Measurements from ENCODE around the gene ALPK3. TPM values are rescaled to one million over a fixed set of nuclear protein-coding genes. Genes with fewer than 3 reads are reported as not detected.

The ALPK3 gene
- total and polyA plus RNA-seq, 2 experiments from 2014 or later: 3.7 to 29.7 TPM

DNA sequence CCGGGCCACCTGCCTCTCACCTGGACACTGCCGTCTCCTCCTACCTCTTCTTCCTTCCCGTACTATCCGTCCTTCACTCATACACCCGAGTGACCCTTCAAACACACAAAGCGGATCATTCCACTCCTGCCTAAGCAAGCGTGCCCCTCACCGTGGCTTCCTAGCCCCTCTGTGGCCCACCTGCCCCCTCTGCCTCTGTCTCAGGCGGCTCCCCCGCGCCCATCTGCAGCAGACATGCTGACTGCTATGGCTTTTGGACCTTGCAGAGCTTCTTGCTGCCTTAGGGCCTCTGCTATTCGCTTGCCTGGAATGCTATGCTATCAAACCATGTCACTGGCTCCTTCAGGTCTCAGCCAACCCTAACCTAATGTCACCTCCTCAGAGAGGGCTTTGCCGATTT, 105.4 kb downstream of the ALPK3 start:
- H2AFZ ChIP-seq: no peak overlapping the region
- no peak for DNase-seq (ENCODE audit: low spot score)

More for the DNA sequence above, 105.4 kb downstream of the ALPK3 start:
- H3K9me2 ChIP-seq (ENCODE audit: insufficient read depth): no peaks in the 10 kb centered on the region
- no peak overlapping the region for H3K27ac ChIP-seq (ENCODE audit: low read depth)
- no peak overlapping the region for H3K4me3 ChIP-seq
- no peaks in the 10 kb centered on the region for H3K36me3 ChIP-seq (ENCODE audit: insufficient read depth)
- Mint-ChIP-seq H3K27ac (no peak overlapping the region), H3K4me3 (no peak overlapping the region), H3K4me1 (peaks cover 8% of the 10 kb centered on the region; the same call in 1 of the 3 replicates), H3K27me3 (ENCODE audit: insufficient read depth, low read depth, poor library complexity) (no peaks in the 10 kb centered on the region), H3K9me3 (no peaks in the 10 kb centered on the region), H3K36me3 (ENCODE audit: low read depth) (no peaks in the 10 kb centered on the region)
- no peaks in the 10 kb centered on the region; the same call in 1 of the 2 replicates for H3K4me1 ChIP-seq (ENCODE audit: insufficient read depth)
- H3K4me2 ChIP-seq: no peak overlapping the region
- no peak for ATAC-seq
- H3F3A ChIP-seq (replicated peaks; ENCODE audit: low read depth): no peaks in the 10 kb centered on the region
- no peaks in the 10 kb centered on the region for H4K20me1 ChIP-seq (replicated peaks; ENCODE audit: insufficient read depth)
- no peaks in the 10 kb centered on the region for H3K27me3 ChIP-seq (ENCODE audit: insufficient read depth)
- H3K79me2 ChIP-seq (replicated peaks; ENCODE audit: insufficient read depth): no peaks in the 10 kb centered on the region
- TF ChIP-seq CREB1 (CRISPR knock-in tag; IDR thresholded peaks at IDR 0.05; ENCODE audit: low read depth) (no peak), EZH2phosphoT487 (IDR thresholded peaks at IDR 0.05; ENCODE audit: unreplicated experiment) (no peak), JUNB (IDR thresholded peaks at IDR 0.05; ENCODE audit: unreplicated experiment) (no peak), EZH2 (IDR thresholded peaks at IDR 0.05; ENCODE audit: low read depth, unreplicated experiment) (no peak)
- TF ChIP-seq, protein P1, sequence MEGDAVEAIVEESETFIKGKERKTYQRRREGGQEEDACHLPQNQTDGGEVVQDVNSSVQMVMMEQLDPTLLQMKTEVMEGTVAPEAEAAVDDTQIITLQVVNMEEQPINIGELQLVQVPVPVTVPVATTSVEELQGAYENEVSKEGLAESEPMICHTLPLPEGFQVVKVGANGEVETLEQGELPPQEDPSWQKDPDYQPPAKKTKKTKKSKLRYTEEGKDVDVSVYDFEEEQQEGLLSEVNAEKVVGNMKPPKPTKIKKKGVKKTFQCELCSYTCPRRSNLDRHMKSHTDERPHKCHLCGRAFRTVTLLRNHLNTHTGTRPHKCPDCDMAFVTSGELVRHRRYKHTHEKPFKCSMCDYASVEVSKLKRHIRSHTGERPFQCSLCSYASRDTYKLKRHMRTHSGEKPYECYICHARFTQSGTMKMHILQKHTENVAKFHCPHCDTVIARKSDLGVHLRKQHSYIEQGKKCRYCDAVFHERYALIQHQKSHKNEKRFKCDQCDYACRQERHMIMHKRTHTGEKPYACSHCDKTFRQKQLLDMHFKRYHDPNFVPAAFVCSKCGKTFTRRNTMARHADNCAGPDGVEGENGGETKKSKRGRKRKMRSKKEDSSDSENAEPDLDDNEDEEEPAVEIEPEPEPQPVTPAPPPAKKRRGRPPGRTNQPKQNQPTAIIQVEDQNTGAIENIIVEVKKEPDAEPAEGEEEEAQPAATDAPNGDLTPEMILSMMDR (conservative IDR thresholded peaks at IDR 0.05; ENCODE audit: low read depth in 2 of 2): no peak
- TF ChIP-seq, protein P2, sequence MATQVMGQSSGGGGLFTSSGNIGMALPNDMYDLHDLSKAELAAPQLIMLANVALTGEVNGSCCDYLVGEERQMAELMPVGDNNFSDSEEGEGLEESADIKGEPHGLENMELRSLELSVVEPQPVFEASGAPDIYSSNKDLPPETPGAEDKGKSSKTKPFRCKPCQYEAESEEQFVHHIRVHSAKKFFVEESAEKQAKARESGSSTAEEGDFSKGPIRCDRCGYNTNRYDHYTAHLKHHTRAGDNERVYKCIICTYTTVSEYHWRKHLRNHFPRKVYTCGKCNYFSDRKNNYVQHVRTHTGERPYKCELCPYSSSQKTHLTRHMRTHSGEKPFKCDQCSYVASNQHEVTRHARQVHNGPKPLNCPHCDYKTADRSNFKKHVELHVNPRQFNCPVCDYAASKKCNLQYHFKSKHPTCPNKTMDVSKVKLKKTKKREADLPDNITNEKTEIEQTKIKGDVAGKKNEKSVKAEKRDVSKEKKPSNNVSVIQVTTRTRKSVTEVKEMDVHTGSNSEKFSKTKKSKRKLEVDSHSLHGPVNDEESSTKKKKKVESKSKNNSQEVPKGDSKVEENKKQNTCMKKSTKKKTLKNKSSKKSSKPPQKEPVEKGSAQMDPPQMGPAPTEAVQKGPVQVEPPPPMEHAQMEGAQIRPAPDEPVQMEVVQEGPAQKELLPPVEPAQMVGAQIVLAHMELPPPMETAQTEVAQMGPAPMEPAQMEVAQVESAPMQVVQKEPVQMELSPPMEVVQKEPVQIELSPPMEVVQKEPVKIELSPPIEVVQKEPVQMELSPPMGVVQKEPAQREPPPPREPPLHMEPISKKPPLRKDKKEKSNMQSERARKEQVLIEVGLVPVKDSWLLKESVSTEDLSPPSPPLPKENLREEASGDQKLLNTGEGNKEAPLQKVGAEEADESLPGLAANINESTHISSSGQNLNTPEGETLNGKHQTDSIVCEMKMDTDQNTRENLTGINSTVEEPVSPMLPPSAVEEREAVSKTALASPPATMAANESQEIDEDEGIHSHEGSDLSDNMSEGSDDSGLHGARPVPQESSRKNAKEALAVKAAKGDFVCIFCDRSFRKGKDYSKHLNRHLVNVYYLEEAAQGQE (IDR thresholded peaks at IDR 0.05; ENCODE audit: unreplicated experiment): no peak

Small RNAs within 50 kb of the gene (small RNA-seq; reads per million reads assigned to genes)
- gene RF00402 (ENCODE audit: low replicate concordance): not detected

Other genes starting within 250 kb of the ALPK3 start
- 63.9 and 93.0 TPM in 2 replicates for gene ZSCAN2, start 216.3 kb upstream of the ALPK3 start, total RNA-seq (2014; rRNA removed; shearing (Covaris generic))
- 42.7 and 45.8 TPM in 2 replicates for gene ZSCAN2, start 216.3 kb upstream of the ALPK3 start, polyA plus RNA-seq (2016; fragmentation: Nextera tagmentation; extraction: Ambion mirVana)
- 25.2 and 29.3 TPM in 2 replicates for gene WDR73, start 163.1 kb upstream of the ALPK3 start, total RNA-seq (2014; rRNA removed; shearing (Covaris generic))
- 14.8 TPM in 2 replicates for gene WDR73, start 163.1 kb upstream of the ALPK3 start, polyA plus RNA-seq (2016; fragmentation: Nextera tagmentation; extraction: Ambion mirVana)
- 19.8 and 22.0 TPM in 2 replicates for gene NMB, start 159.2 kb upstream of the ALPK3 start, total RNA-seq (2014; rRNA removed; shearing (Covaris generic))
- gene NMB, start 159.2 kb upstream of the ALPK3 start, polyA plus RNA-seq (2016; fragmentation: Nextera tagmentation; extraction: Ambion mirVana): 17.0 and 18.1 TPM in 2 replicates
- 191 and 208 TPM in 2 replicates for gene SEC11A, start 101.2 kb upstream of the ALPK3 start, total RNA-seq (2014; rRNA removed; shearing (Covaris generic))
- gene SEC11A, start 101.2 kb upstream of the ALPK3 start, polyA plus RNA-seq (2016; fragmentation: Nextera tagmentation; extraction: Ambion mirVana): 238 and 257 TPM in 2 replicates
- gene ZNF592, start 68.8 kb upstream of the ALPK3 start, total RNA-seq (2014; rRNA removed; shearing (Covaris generic)): 18.8 and 21.4 TPM in 2 replicates
- 4.4 and 4.7 TPM in 2 replicates for gene ZNF592, start 68.8 kb upstream of the ALPK3 start, polyA plus RNA-seq (2016; fragmentation: Nextera tagmentation; extraction: Ambion mirVana)
- gene SLC28A1, start 67.3 kb downstream of the ALPK3 start, total RNA-seq (2014; rRNA removed; shearing (Covaris generic)): not detected in 2 replicates
- gene SLC28A1, start 67.3 kb downstream of the ALPK3 start, polyA plus RNA-seq (2016; fragmentation: Nextera tagmentation; extraction: Ambion mirVana): not detected in 2 replicates
- gene PDE8A, start 164.5 kb downstream of the ALPK3 start, total RNA-seq (2014; rRNA removed; shearing (Covaris generic)): 7.5 and 12.0 TPM in 2 replicates
- 5.0 and 5.6 TPM in 2 replicates for gene PDE8A, start 164.5 kb downstream of the ALPK3 start, polyA plus RNA-seq (2016; fragmentation: Nextera tagmentation; extraction: Ambion mirVana)

All from GM23338 (cell line).